Type B pancreatic cell (in vitro differentiated cells): ENCODE measurements around the gene NECTIN2. TPM values are rescaled to one million over a fixed set of nuclear protein-coding genes. Genes with fewer than 3 reads are reported as not detected.
"Not testable (repeated sequence)": the region's sequence is repeated elsewhere in the genome, so short reads cannot be mapped to it uniquely, and the experiment has no call there.

Experiments used
- DNase-seq: peaks from one replicate; pipeline ENCODE4 v3.0.0; 2021; ENCODE audit warnings: mixed read lengths; ENCODE audit not compliant: unreplicated experiment; ENCODE audit errors: extremely low spot score
- H3K27ac Mint-ChIP-seq: 2 replicates; pipeline ENCODE4 v1.8.0; 2021; ENCODE audit warnings: mild to moderate bottlenecking, mixed read lengths
- H3K27me3 Mint-ChIP-seq: 2 replicates; pipeline ENCODE4 v1.8.0; 2021; ENCODE audit warnings: mixed read lengths
- H3K36me3 Mint-ChIP-seq: 2 replicates; pipeline ENCODE4 v1.8.0; 2021; ENCODE audit warnings: mixed read lengths
- H3K4me1 Mint-ChIP-seq: one replicate; pipeline ENCODE4 v1.8.0; 2021; ENCODE audit warnings: mixed read lengths; ENCODE audit not compliant: unreplicated experiment
- H3K4me3 Mint-ChIP-seq: 2 replicates; pipeline ENCODE4 v1.8.0; 2021; ENCODE audit warnings: mild to moderate bottlenecking, mixed read lengths
- H3K9me3 Mint-ChIP-seq: 2 replicates; pipeline ENCODE4 v1.8.0; 2021; ENCODE audit warnings: mixed read lengths
- CTCF ChIP-seq: fragments of 200-600 bp; sonication (generic); conservative IDR thresholded peaks from 2 replicates; pipeline ENCODE4 v1.5.0; 2021; ENCODE audit warnings: antibody characterized with exemption, mild to moderate bottlenecking
- total RNA-seq: library from RNA; stranded (reverse); gene quantifications from 2 replicates; pipeline ENCODE4 v1.2.1, GENCODE V29; 2021; ENCODE audit warnings: low replicate concordance

NECTIN2 gene
- total RNA-seq, 1 donor from 2014 or later, result 123 TPM

GRCh38 chr19:44855606-44856005 lies 9.5 kb downstream of the NECTIN2 start:
- no peak for TF ChIP-seq CTCF
- peak overlapping the region; percentile 83 for H3K27ac Mint-ChIP-seq
- DNase-seq, result no peak
- H3K4me3 Mint-ChIP-seq, result no peak overlapping the region
- H3K9me3 Mint-ChIP-seq, result no peaks in the 10 kb centered on the region
- H3K27me3 Mint-ChIP-seq, result no peaks in the 10 kb centered on the region
- H3K36me3 Mint-ChIP-seq, result peaks cover 26% of the 10 kb centered on the region
- peaks cover 14% of the 10 kb centered on the region for H3K4me1 Mint-ChIP-seq

- TF ChIP-seq CTCF, result no peak
- no peak for DNase-seq
- peak overlapping the region; percentile 83 for H3K27ac Mint-ChIP-seq
- H3K4me1 Mint-ChIP-seq, result peaks cover 16% of the 10 kb centered on the region
- H3K27me3 Mint-ChIP-seq, result no peaks in the 10 kb centered on the region
- peaks cover 35% of the 10 kb centered on the region for H3K36me3 Mint-ChIP-seq
- H3K4me3 Mint-ChIP-seq, result peak overlapping the region; percentile 50
- no peaks in the 10 kb centered on the region for H3K9me3 Mint-ChIP-seq
These were observed 10.5 kb downstream of the NECTIN2 start for GRCh38 chr19:44856421-44857083.

GRCh38 chr19:44857837-44858236 lies 11.7 kb downstream of the NECTIN2 start:
- TF ChIP-seq CTCF, result no peak
- Mint-ChIP-seq H3K4me3 (peak overlapping the region; percentile 76), H3K9me3 (no peaks in the 10 kb centered on the region), H3K27me3 (no peaks in the 10 kb centered on the region), H3K27ac (peak overlapping the region; percentile 85), H3K4me1 (peaks cover 14% of the 10 kb centered on the region), H3K36me3 (peaks cover 33% of the 10 kb centered on the region)
- DNase-seq, result no peak

- peaks cover 25% of the 10 kb centered on the region for H3K36me3 Mint-ChIP-seq
- not testable (repeated sequence) for H3K4me1 Mint-ChIP-seq, H3K9me3 Mint-ChIP-seq, H3K4me3 Mint-ChIP-seq, H3K27me3 Mint-ChIP-seq, DNase-seq
- H3K27ac Mint-ChIP-seq, result peak overlapping the region; percentile 40
These were observed 15.5 kb downstream of the NECTIN2 start for GRCh38 chr19:44861576-44861975.

- H3K4me1 Mint-ChIP-seq, result peaks cover 4% of the 10 kb centered on the region
- no peak for TF ChIP-seq CTCF
- H3K36me3 Mint-ChIP-seq, result peaks cover 31% of the 10 kb centered on the region
- DNase-seq, result no peak
- no peaks in the 10 kb centered on the region for H3K9me3 Mint-ChIP-seq
- H3K27ac Mint-ChIP-seq, result no peak overlapping the region
- no peaks in the 10 kb centered on the region for H3K27me3 Mint-ChIP-seq
- no peak overlapping the region for H3K4me3 Mint-ChIP-seq
These were observed 17.9 kb downstream of the NECTIN2 start for GRCh38 chr19:44863990-44864389.

GRCh38 chr19:44865196-44865767 lies 19.2 kb downstream of the NECTIN2 start:
- H3K36me3 Mint-ChIP-seq, result peaks cover 34% of the 10 kb centered on the region
- H3K4me1 Mint-ChIP-seq, result peaks cover 4% of the 10 kb centered on the region
- H3K27me3 Mint-ChIP-seq, result no peaks in the 10 kb centered on the region
- no peak overlapping the region for H3K4me3 Mint-ChIP-seq
- H3K27ac Mint-ChIP-seq, result no peak overlapping the region
- no peak for TF ChIP-seq CTCF
- no peak for DNase-seq
- H3K9me3 Mint-ChIP-seq, result no peaks in the 10 kb centered on the region
